ENCODE data around the gene PTPN3.

Gene PTPN3

DNA sequence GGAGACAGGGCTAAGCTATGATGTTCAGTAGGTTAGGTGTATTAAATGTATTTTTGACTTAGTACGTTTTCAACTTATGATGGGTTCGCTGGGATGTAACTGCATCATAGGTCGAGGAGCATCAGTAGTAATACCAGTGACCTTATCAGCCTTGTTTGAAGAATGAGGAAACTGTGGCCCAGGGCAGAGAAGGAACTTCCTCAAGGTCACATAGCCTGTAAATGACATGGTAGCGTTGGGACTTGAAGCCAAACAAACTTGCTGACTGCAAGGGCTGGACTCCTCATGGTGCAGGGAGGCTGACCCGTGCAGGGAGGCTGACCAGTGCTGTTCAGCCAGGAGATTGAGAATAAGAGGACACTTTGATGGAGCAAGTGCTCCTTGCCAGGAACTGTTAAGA is 21.3 kb upstream of the PTPN3 start:
- TF ChIP-seq POLR2AphosphoS5 (IDR thresholded peaks at IDR 0.05; ENCODE audit: low read depth, low read length) (no peak), SIN3A (IDR thresholded peaks at IDR 0.05; ENCODE audit: borderline replicate concordance, insufficient read depth, low read length) (no peak), FOXP2 (optimal IDR thresholded peaks at IDR 0.05; ENCODE audit: borderline replicate concordance, extremely low read depth, extremely low read length, insufficient read depth) (no peak), TAF1 (IDR thresholded peaks at IDR 0.05; ENCODE audit: borderline replicate concordance, insufficient read depth, low read length) (no peak)
- TF ChIP-seq, protein P1, sequence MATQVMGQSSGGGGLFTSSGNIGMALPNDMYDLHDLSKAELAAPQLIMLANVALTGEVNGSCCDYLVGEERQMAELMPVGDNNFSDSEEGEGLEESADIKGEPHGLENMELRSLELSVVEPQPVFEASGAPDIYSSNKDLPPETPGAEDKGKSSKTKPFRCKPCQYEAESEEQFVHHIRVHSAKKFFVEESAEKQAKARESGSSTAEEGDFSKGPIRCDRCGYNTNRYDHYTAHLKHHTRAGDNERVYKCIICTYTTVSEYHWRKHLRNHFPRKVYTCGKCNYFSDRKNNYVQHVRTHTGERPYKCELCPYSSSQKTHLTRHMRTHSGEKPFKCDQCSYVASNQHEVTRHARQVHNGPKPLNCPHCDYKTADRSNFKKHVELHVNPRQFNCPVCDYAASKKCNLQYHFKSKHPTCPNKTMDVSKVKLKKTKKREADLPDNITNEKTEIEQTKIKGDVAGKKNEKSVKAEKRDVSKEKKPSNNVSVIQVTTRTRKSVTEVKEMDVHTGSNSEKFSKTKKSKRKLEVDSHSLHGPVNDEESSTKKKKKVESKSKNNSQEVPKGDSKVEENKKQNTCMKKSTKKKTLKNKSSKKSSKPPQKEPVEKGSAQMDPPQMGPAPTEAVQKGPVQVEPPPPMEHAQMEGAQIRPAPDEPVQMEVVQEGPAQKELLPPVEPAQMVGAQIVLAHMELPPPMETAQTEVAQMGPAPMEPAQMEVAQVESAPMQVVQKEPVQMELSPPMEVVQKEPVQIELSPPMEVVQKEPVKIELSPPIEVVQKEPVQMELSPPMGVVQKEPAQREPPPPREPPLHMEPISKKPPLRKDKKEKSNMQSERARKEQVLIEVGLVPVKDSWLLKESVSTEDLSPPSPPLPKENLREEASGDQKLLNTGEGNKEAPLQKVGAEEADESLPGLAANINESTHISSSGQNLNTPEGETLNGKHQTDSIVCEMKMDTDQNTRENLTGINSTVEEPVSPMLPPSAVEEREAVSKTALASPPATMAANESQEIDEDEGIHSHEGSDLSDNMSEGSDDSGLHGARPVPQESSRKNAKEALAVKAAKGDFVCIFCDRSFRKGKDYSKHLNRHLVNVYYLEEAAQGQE (IDR thresholded peaks at IDR 0.05; ENCODE audit: insufficient read depth in 1 of 2, low read depth in 2 of 2, low read length in 2 of 2) = no peak

- TF ChIP-seq SIN3A (IDR thresholded peaks at IDR 0.05; ENCODE audit: borderline replicate concordance, insufficient read depth, low read length) (no peak), TAF1 (IDR thresholded peaks at IDR 0.05; ENCODE audit: borderline replicate concordance, insufficient read depth, low read length) (no peak), POLR2AphosphoS5 (IDR thresholded peaks at IDR 0.05; ENCODE audit: low read depth, low read length) (no peak)
These were observed 20.7 kb upstream of the PTPN3 start for GRCh38 chr9:109518621-109519335.

GRCh38 chr9:109517901-109518377 is 19.8 kb upstream of the PTPN3 start:
- TF ChIP-seq TAF1 (IDR thresholded peaks at IDR 0.05; ENCODE audit: borderline replicate concordance, insufficient read depth, low read length) (no peak), POLR2AphosphoS5 (IDR thresholded peaks at IDR 0.05; ENCODE audit: low read depth, low read length) (no peak), SIN3A (IDR thresholded peaks at IDR 0.05; ENCODE audit: borderline replicate concordance, insufficient read depth, low read length) (no peak), FOXP2 (optimal IDR thresholded peaks at IDR 0.05; ENCODE audit: borderline replicate concordance, extremely low read depth, extremely low read length, insufficient read depth) (no peak)

- TF ChIP-seq, protein P1 (IDR thresholded peaks at IDR 0.05; ENCODE audit: insufficient read depth in 1 of 2, low read depth in 2 of 2, low read length in 2 of 2) = no peak
- TF ChIP-seq FOXP2 (optimal IDR thresholded peaks at IDR 0.05; ENCODE audit: borderline replicate concordance, extremely low read depth, extremely low read length, insufficient read depth) (no peak), SIN3A (IDR thresholded peaks at IDR 0.05; ENCODE audit: borderline replicate concordance, insufficient read depth, low read length) (no peak), TAF1 (IDR thresholded peaks at IDR 0.05; ENCODE audit: borderline replicate concordance, insufficient read depth, low read length) (no peak), POLR2AphosphoS5 (IDR thresholded peaks at IDR 0.05; ENCODE audit: low read depth, low read length) (no peak)
These were observed 15.8 kb upstream of the PTPN3 start for GRCh38 chr9:109513871-109514270.

DNA sequence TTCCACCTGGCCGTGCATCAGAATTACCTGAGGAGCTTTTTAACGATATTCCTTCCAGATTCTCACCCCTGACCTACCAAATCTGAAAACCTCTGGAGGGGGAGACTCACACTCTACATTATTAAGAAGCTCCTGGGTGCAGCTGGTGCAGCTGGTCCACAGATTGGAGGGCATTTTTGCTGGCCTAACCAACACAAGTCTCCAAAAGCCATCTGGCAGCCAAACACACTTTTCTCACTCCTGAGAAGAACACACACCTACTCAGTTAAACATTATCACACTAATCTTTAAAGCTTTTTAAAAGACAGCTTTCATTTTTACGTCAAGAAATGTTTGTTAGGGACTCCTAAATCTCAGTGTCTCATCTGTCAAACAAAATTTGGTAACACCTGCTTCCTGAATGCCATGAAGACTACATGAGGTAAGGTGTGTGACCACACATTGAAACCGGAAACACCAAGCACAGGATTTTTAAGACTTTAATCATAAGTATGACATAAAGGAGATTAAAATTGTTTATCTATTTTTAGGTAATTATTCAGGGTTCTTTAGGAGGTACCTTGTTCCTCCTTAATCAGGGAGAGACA is 14.2 kb upstream of the PTPN3 start:
- TF ChIP-seq TAF1 (IDR thresholded peaks at IDR 0.05; ENCODE audit: borderline replicate concordance, insufficient read depth, low read length) = no peak
- TF ChIP-seq, protein P1 (IDR thresholded peaks at IDR 0.05; ENCODE audit: insufficient read depth in 1 of 2, low read depth in 2 of 2, low read length in 2 of 2) = no peak
- TF ChIP-seq POLR2AphosphoS5 (IDR thresholded peaks at IDR 0.05; ENCODE audit: low read depth, low read length) = no peak
- TF ChIP-seq FOXP2 (optimal IDR thresholded peaks at IDR 0.05; ENCODE audit: borderline replicate concordance, extremely low read depth, extremely low read length, insufficient read depth) = no peak
- no peak for TF ChIP-seq SIN3A (IDR thresholded peaks at IDR 0.05; ENCODE audit: borderline replicate concordance, insufficient read depth, low read length)

DNA sequence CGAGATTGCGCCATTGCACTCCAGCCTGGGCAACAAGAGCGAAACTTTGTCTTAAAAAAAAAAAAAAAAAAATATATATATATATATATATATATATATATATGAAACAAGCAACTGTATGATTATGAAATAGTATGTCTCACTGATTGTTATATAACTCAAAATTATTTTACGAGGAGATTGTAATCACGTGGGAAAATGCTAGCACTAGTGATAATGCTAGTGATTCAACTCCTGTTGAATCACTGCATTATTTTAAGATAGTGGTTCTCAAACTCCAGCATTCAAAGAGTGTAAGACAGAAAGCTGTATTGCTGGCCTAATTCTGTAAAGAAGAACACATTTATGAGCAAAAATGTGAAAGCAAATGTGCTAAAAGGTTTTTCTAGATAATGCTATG is 12.4 kb upstream of the PTPN3 start:
- TF ChIP-seq TAF1 (IDR thresholded peaks at IDR 0.05; ENCODE audit: borderline replicate concordance, insufficient read depth, low read length) (no peak), SIN3A (IDR thresholded peaks at IDR 0.05; ENCODE audit: borderline replicate concordance, insufficient read depth, low read length) (no peak), POLR2AphosphoS5 (IDR thresholded peaks at IDR 0.05; ENCODE audit: low read depth, low read length) (no peak), FOXP2 (optimal IDR thresholded peaks at IDR 0.05; ENCODE audit: borderline replicate concordance, extremely low read depth, extremely low read length, insufficient read depth) (no peak)
- TF ChIP-seq, protein P1 (IDR thresholded peaks at IDR 0.05; ENCODE audit: insufficient read depth in 1 of 2, low read depth in 2 of 2, low read length in 2 of 2) = no peak
